Activated T-cell treated with anti-CD3 and anti-CD28 coated beads, Interleukin-2, amount 50 U/mL, for 72 hours (primary cell): ENCODE measurements around the gene HNRNPUL1. TPM values are rescaled to one million over a fixed set of nuclear protein-coding genes. Genes with fewer than 3 reads are reported as not detected.
"Not testable (repeated sequence)": the region's sequence is repeated elsewhere in the genome, so short reads cannot be mapped to it uniquely, and the experiment has no call there.

Experiments used
- ATAC-seq, 2 donors: fragments of 150-1000 bp; cut with Tn5 transposase; replicated peaks in 1 of 2; 2 replicates each; pipeline ENCODE4 v1.10.0; 2021; ENCODE audit warnings: moderate library complexity in 2 of 2, mild to moderate bottlenecking in 1 of 2
- DNase-seq, 2 donors: peaks; one replicate each; pipeline ENCODE4 v3.0.0; 2021 to 2022; ENCODE audit warnings: mixed read lengths in 1 of 2
- H3K27ac Mint-ChIP-seq: one replicate; pipeline ENCODE4 v1.8.0; 2022; ENCODE audit warnings: mild to moderate bottlenecking, moderate library complexity, mixed read lengths
- H3K27me3 Mint-ChIP-seq: one replicate; pipeline ENCODE4 v1.8.0; 2022; ENCODE audit warnings: low read depth, mixed read lengths
- H3K36me3 Mint-ChIP-seq, 2 donors: one replicate each; pipeline ENCODE4 v1.8.0; 2022; ENCODE audit warnings: mixed read lengths in 2 of 2, mild to moderate bottlenecking in 1 of 2; ENCODE audit not compliant: insufficient read depth in 2 of 2
- H3K4me1 Mint-ChIP-seq: one replicate; pipeline ENCODE4 v1.8.0; 2022; ENCODE audit warnings: low read depth, mixed read lengths
- H3K4me3 Mint-ChIP-seq, 2 donors: one replicate each; pipeline ENCODE4 v1.8.0; 2022; ENCODE audit warnings: mild to moderate bottlenecking in 2 of 2, mixed read lengths in 2 of 2, moderate library complexity in 2 of 2
- H3K9me3 Mint-ChIP-seq, 2 donors: one replicate each; pipeline ENCODE4 v1.8.0; 2022; ENCODE audit warnings: mixed read lengths in 2 of 2
- total RNA-seq, 2 donors: library from RNA; stranded (reverse); gene quantifications; one replicate each; pipeline ENCODE4 v1.2.3, GENCODE V29; 2022

Gene HNRNPUL1
- total RNA-seq, 2 donors from 2014 or later, result 276 to 351 TPM

GRCh38 chr19:41269571-41269970 lies 5.4 kb downstream of the HNRNPUL1 start:
- no peak for ATAC-seq
- H3K4me3 Mint-ChIP-seq, result no peak overlapping the region
- no peak for DNase-seq
- no peaks in the 10 kb centered on the region for H3K27me3 Mint-ChIP-seq
- peaks cover 27 to 49% of the 10 kb centered on the region in 2 donors for H3K36me3 Mint-ChIP-seq
- H3K4me1 Mint-ChIP-seq, result peaks cover 35% of the 10 kb centered on the region
- no peaks in the 10 kb centered on the region for H3K9me3 Mint-ChIP-seq
- no peak overlapping the region for H3K27ac Mint-ChIP-seq

GRCh38 chr19:41273076-41273475 lies 8.9 kb downstream of the HNRNPUL1 start:
- H3K27me3 Mint-ChIP-seq, result no peaks in the 10 kb centered on the region
- no peaks in the 10 kb centered on the region for H3K9me3 Mint-ChIP-seq
- H3K4me1 Mint-ChIP-seq, result peaks cover 12% of the 10 kb centered on the region
- ATAC-seq, result no peak
- no peak overlapping the region for H3K4me3 Mint-ChIP-seq
- peaks cover 21 to 40% of the 10 kb centered on the region in 2 donors for H3K36me3 Mint-ChIP-seq
- no peak for DNase-seq
- peak overlapping the region; percentile 44 for H3K27ac Mint-ChIP-seq

DNA sequence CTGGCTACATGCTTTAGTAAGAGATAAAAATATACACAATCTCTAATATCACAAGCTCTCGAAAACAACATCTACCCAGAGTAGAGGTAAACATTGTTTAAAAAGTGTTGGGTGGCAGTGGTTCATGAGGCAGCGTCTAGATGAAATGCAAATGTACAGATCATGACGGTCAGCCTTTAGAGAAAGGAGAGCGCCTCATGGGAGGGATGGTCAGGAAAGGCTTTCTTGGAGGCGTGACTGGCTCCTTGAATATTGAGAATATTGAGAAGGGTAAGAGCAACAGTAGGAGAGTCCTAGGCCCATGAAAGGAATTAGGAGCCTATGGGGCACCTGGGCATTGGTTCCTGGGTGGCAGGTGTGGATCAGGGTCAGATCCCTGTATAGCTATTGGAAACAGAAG lies 10.6 kb downstream of the HNRNPUL1 start:
- peak overlapping the region; percentile 69 for H3K27ac Mint-ChIP-seq
- ATAC-seq, result no peak
- H3K4me3 Mint-ChIP-seq, result no peak overlapping the region
- H3K36me3 Mint-ChIP-seq, result peaks cover 23 to 49% of the 10 kb centered on the region in 2 donors
- H3K9me3 Mint-ChIP-seq, result no peaks in the 10 kb centered on the region
- H3K27me3 Mint-ChIP-seq, result no peaks in the 10 kb centered on the region
- H3K4me1 Mint-ChIP-seq, result peaks cover 7% of the 10 kb centered on the region
- DNase-seq, result no peak

DNA sequence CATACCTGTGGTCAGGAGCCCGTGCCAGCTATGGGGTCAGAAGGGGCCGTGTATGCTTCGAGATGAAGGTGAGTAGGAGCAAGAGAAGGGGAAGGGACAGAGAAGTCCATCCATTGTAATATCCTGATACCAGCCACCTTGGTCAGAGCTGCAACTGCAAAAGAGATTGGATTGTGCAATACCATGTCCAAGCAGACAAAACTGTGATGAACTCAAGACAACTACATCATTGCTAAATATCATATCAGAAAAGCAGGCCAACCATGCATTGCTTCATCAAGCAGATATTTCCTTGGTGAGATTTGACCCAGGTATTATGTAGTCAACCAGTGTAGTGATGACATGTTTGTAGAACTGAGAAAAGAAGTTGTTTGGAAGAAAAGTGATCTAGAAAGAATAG lies 12.1 kb downstream of the HNRNPUL1 start:
- H3K27ac Mint-ChIP-seq, result peak overlapping the region; percentile 5
- H3K4me3 Mint-ChIP-seq, result no peak overlapping the region
- ATAC-seq, result peak in 1 of 2 donors; percentile 20
- H3K4me1 Mint-ChIP-seq, result peaks cover 7% of the 10 kb centered on the region
- no peaks in the 10 kb centered on the region for H3K27me3 Mint-ChIP-seq
- peaks cover 25 to 49% of the 10 kb centered on the region in 2 donors for H3K36me3 Mint-ChIP-seq
- H3K9me3 Mint-ChIP-seq, result no peaks in the 10 kb centered on the region
- no peak for DNase-seq

- no peaks in the 10 kb centered on the region for H3K9me3 Mint-ChIP-seq
- H3K4me3 Mint-ChIP-seq, result no peak overlapping the region
- ATAC-seq, result no peak
- H3K36me3 Mint-ChIP-seq, result peaks cover 26 to 45% of the 10 kb centered on the region in 2 donors
- H3K27ac Mint-ChIP-seq, result no peak overlapping the region
- peaks cover 7% of the 10 kb centered on the region for H3K4me1 Mint-ChIP-seq
- H3K27me3 Mint-ChIP-seq, result no peaks in the 10 kb centered on the region
- DNase-seq, result no peak
Observed at GRCh38 chr19:41278478-41278877, 14.3 kb downstream of the HNRNPUL1 start.

GRCh38 chr19:41288673-41289530 lies 24.7 kb downstream of the HNRNPUL1 start:
- no peak for ATAC-seq
- H3K27ac Mint-ChIP-seq, result no peak overlapping the region
- no peaks in the 10 kb centered on the region for H3K27me3 Mint-ChIP-seq
- DNase-seq, result no peak
- no peaks in the 10 kb centered on the region for H3K9me3 Mint-ChIP-seq
- H3K4me3 Mint-ChIP-seq, result no peak overlapping the region
- H3K36me3 Mint-ChIP-seq, result peaks cover 10 to 37% of the 10 kb centered on the region in 2 donors
- H3K4me1 Mint-ChIP-seq, result no peaks in the 10 kb centered on the region

DNA sequence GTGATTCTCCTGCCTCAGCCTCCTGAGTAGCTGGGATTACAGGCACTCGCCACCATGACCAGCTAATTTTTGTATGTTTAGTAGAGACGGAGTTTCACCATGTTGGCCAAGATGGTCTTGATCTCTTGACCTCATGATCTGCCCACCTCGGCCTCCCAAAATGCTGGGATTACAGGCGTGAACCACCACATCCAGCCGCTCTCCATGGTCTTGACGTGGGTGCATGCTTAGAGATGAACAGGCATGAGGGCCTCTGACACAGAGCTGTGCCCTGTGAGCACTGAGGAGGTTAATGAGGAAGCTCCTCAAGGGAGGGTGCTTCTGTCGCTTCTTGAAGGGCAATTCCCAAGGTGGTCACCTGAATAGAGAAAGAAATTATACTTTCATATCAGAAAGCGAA lies 25.6 kb downstream of the HNRNPUL1 start:
- H3K4me1 Mint-ChIP-seq, H3K9me3 Mint-ChIP-seq, DNase-seq, H3K27ac Mint-ChIP-seq, H3K4me3 Mint-ChIP-seq, H3K27me3 Mint-ChIP-seq, ATAC-seq: not testable (repeated sequence)
- H3K36me3 Mint-ChIP-seq, result peaks cover 15 to 40% of the 10 kb centered on the region in 2 donors

DNA sequence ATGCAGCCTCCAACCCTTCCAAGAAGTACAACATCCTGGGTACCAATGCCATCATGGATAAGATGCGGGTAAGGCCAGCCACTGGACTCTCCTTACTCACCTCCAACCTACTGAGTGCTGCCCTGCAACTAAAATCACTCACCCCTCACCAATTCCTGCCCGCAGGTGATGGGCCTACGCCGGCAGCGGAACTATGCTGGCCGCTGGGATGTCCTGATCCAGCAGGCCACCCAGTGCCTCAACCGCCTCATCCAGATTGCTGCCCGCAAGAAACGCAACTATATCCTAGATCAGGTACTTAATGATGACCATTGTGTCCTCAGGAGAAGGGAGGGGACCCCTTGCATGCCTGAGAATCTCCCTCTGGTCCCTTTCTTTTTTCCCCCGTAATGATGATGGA lies 30.2 kb downstream of the HNRNPUL1 start:
- no peak for ATAC-seq
- H3K4me1 Mint-ChIP-seq, result peaks cover 53% of the 10 kb centered on the region
- no peaks in the 10 kb centered on the region for H3K9me3 Mint-ChIP-seq
- H3K36me3 Mint-ChIP-seq, result peaks cover 32 to 39% of the 10 kb centered on the region in 2 donors
- H3K4me3 Mint-ChIP-seq, result no peak overlapping the region
- peak overlapping the region; percentile 79 for H3K27ac Mint-ChIP-seq
- H3K27me3 Mint-ChIP-seq, result no peaks in the 10 kb centered on the region
- no peak for DNase-seq

- H3K27me3 Mint-ChIP-seq, result no peaks in the 10 kb centered on the region
- H3K9me3 Mint-ChIP-seq, result no peaks in the 10 kb centered on the region
- peaks cover 29 to 34% of the 10 kb centered on the region in 2 donors for H3K36me3 Mint-ChIP-seq
- H3K4me1 Mint-ChIP-seq, result peaks cover 64% of the 10 kb centered on the region
- peak overlapping the region; percentile 79 for H3K27ac Mint-ChIP-seq
- ATAC-seq (no peak), DNase-seq (no peak)
- H3K4me3 Mint-ChIP-seq, result no peak overlapping the region
Observed at GRCh38 chr19:41295499-41295898, 31.3 kb downstream of the HNRNPUL1 start.

GRCh38 chr19:41296433-41296871 lies 32.3 kb downstream of the HNRNPUL1 start:
- Mint-ChIP-seq H3K36me3 (peaks cover 30 to 35% of the 10 kb centered on the region in 2 donors), H3K27ac (peak overlapping the region; percentile 79), H3K4me3 (no peak overlapping the region), H3K4me1 (peaks cover 71% of the 10 kb centered on the region), H3K27me3 (no peaks in the 10 kb centered on the region), H3K9me3 (no peaks in the 10 kb centered on the region)
- ATAC-seq (peak; percentile 25 to 26), DNase-seq (no peak)

- H3K4me1 Mint-ChIP-seq, result peaks cover 85% of the 10 kb centered on the region
- H3K27ac Mint-ChIP-seq, result peak overlapping the region; percentile 85
- no peak for DNase-seq
- H3K36me3 Mint-ChIP-seq, result peaks cover 32 to 35% of the 10 kb centered on the region in 2 donors
- H3K4me3 Mint-ChIP-seq, result no peak overlapping the region
- peak in 1 of 2 donors; percentile 35 for ATAC-seq
- H3K27me3 Mint-ChIP-seq, result no peaks in the 10 kb centered on the region
- H3K9me3 Mint-ChIP-seq, result no peaks in the 10 kb centered on the region
Observed at GRCh38 chr19:41297628-41298347, 33.6 kb downstream of the HNRNPUL1 start.

- no peaks in the 10 kb centered on the region for H3K9me3 Mint-ChIP-seq
- ATAC-seq, result no peak
- H3K4me1 Mint-ChIP-seq, result peaks cover 91% of the 10 kb centered on the region
- H3K27ac Mint-ChIP-seq, result peak overlapping the region; percentile 85
- no peak overlapping the region for H3K4me3 Mint-ChIP-seq
- no peak for DNase-seq
- H3K27me3 Mint-ChIP-seq, result no peaks in the 10 kb centered on the region
- H3K36me3 Mint-ChIP-seq, result peaks cover 32 to 36% of the 10 kb centered on the region in 2 donors
Observed at GRCh38 chr19:41298348-41298964, 34.3 kb downstream of the HNRNPUL1 start.
